Activated T-cell treated with anti-CD3 and anti-CD28 coated beads, Interleukin-2, amount 50 U/mL, for 1 hour (primary cell): ENCODE data around the gene BACH1.

Experiments
- DNase-seq: peaks from one replicate; pipeline ENCODE4 v3.0.0-alpha.2; 2020

The BACH1 gene

GRCh38 chr21:29384683-29385359 lies 86.1 kb downstream of the BACH1 start:
- DNase-seq: no peak

GRCh38 chr21:29385934-29386520 lies 87.3 kb downstream of the BACH1 start:
- no peak for DNase-seq

GRCh38 chr21:29386803-29387202 lies 88.1 kb downstream of the BACH1 start:
- no peak for DNase-seq

GRCh38 chr21:29387598-29387997 lies 88.9 kb downstream of the BACH1 start:
- DNase-seq: no peak

- no peak for DNase-seq
Observed at GRCh38 chr21:29389136-29389535, 90.4 kb downstream of the BACH1 start.

GRCh38 chr21:29390778-29391177 lies 92.1 kb downstream of the BACH1 start:
- no peak for DNase-seq

GRCh38 chr21:29394051-29394450 lies 95.3 kb downstream of the BACH1 start:
- DNase-seq: no peak
